NB4 (cell line): ENCODE measurements around the gene RETREG3.
"Not testable (repeated sequence)": the region's sequence is repeated elsewhere in the genome, so short reads cannot be mapped to it uniquely, and the experiment has no call there.

ENCODE experiments used
- DNase-seq: peaks from one replicate; pipeline ENCODE4 v3.0.0; 2010; ENCODE audit warnings: low read depth
- H3K4me3 ChIP-seq: one replicate; pipeline ENCODE4 v1.5.1; 2011; ENCODE audit warnings: mild to moderate bottlenecking, low read depth, low read length, moderate library complexity
- MYC ChIP-seq: IDR thresholded peaks from 2 replicates; pipeline ENCODE4 v1.6.1; 2011; ENCODE audit warnings: low read depth, low read length
- POLR2A ChIP-seq: IDR thresholded peaks from 2 replicates; pipeline ENCODE4 v1.6.1; 2011; ENCODE audit warnings: mild to moderate bottlenecking; ENCODE audit not compliant: insufficient read length; ENCODE audit errors: extremely low read depth
- TF ChIP-seq, protein P1 (sequence below): IDR thresholded peaks from 2 replicates; pipeline ENCODE4 v1.6.1; 2011; ENCODE audit warnings: low read depth, low read length
- TF ChIP-seq, protein P2 (sequence below): IDR thresholded peaks from one replicate; pipeline ENCODE4 v1.5.1; 2012; ENCODE audit warnings: low read depth, low read length

Gene RETREG3

DNA sequence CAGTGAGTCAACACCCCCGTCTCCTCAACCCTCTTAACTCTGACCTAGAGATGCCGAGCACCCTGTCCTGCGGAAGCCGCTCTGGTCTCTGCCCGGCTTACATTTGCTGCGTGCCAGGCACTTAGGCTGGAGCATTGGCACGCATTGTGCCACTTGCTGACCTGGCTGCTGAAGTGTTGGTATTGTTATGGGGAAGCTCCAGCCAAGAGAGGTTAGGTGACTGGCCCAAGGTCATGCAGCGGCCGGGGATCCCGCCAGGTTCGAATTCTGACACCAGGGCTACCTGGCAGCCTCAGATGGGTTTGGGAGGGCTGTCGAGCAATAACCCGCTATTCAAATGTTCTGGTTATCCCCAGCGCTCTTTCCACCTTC is 61.5 kb downstream of the RETREG3 start:
- TF ChIP-seq, protein P1, sequence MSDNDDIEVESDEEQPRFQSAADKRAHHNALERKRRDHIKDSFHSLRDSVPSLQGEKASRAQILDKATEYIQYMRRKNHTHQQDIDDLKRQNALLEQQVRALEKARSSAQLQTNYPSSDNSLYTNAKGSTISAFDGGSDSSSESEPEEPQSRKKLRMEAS: no peak
- TF ChIP-seq MYC (no peak), POLR2A (no peak)
- TF ChIP-seq, protein P2, sequence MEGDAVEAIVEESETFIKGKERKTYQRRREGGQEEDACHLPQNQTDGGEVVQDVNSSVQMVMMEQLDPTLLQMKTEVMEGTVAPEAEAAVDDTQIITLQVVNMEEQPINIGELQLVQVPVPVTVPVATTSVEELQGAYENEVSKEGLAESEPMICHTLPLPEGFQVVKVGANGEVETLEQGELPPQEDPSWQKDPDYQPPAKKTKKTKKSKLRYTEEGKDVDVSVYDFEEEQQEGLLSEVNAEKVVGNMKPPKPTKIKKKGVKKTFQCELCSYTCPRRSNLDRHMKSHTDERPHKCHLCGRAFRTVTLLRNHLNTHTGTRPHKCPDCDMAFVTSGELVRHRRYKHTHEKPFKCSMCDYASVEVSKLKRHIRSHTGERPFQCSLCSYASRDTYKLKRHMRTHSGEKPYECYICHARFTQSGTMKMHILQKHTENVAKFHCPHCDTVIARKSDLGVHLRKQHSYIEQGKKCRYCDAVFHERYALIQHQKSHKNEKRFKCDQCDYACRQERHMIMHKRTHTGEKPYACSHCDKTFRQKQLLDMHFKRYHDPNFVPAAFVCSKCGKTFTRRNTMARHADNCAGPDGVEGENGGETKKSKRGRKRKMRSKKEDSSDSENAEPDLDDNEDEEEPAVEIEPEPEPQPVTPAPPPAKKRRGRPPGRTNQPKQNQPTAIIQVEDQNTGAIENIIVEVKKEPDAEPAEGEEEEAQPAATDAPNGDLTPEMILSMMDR: no peak
- DNase-seq: no peak
- no peak overlapping the region for H3K4me3 ChIP-seq

DNA sequence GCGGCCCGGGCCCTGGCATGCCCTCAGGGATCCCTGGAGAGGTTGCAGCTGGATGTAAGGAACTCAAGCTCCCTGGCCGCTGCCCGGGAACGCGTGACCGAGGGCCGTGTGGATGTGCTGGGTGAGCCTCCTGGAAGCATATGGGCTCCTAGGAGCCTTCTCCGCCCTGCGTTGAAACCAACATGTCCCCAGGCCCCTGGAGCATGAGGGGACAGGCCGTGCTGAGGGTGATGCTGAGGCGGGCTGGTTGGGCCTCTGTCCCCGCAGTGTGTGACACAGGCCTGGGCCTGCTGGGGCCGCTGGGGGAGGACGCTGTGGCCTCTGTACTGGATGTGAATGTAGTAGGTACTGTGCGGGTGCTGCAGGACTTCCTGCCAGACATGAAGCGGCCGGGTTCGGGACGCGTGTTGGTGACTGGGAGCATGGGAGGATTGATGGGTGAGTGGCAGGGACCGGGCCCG is 62.1 kb downstream of the RETREG3 start:
- no peak for DNase-seq
- H3K4me3 ChIP-seq: no peak overlapping the region
- TF ChIP-seq MYC: no peak
- TF ChIP-seq, protein P1: no peak
- TF ChIP-seq, protein P2: no peak
- no peak for TF ChIP-seq POLR2A

DNA sequence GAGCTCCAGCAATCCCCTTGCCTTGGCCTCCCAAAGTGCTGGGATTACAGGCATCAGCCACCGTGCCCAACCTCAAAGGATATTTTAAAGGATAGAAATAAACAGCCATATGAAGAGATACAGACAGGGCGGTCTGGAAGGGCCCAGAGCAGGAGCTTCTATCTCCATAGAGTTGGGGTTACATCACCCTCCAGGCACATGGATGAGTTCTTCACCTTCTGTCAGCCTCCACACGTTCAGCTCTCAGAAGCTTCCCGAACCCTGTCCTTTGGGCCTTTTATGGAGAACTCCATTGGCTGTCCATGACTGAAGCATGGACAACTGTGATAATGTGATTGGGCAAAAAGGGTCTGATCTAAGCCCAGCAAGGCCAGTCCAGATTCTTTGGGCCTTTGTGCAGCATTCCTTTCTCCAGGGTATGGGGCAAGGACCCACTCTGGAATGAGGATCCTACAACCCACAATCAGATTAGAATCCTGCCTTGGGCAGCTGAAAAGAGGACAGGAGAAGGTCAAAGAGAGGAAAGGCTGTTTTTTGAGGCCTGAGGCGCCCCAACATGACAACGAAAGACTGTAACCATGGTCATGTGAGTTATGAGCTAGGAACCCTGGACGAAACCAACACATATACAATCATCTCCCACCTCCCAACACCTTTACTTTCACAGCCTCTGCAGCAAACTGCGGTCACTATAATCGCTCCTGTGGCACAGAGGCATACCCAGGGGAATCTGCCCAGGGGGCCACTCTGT is 63.2 kb downstream of the RETREG3 start:
- DNase-seq, H3K4me3 ChIP-seq: not testable (repeated sequence)

DNA sequence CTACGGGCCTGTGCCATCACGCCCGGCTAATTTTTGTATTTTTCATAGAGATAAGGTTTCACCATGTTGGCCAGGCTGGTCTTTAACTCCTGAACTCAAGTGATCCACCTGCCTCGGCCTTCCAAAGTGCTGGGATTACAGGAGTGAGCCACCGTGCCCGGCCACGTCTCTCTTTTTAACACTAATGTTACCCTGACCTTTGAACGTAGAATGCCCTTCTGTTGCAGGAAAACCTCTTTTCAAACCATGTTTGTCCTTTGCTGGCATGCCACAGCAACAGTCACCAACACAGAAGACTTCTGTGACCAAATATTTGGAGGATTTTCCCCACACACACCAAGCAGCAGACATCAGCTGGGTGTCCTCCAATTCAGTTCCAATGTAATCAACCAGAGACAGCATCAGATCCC is 64.3 kb downstream of the RETREG3 start:
- no peak overlapping the region for H3K4me3 ChIP-seq
- no peak for DNase-seq
- no peak for TF ChIP-seq POLR2A
- TF ChIP-seq MYC: no peak
- TF ChIP-seq, protein P2: no peak
- TF ChIP-seq, protein P1: no peak

DNA sequence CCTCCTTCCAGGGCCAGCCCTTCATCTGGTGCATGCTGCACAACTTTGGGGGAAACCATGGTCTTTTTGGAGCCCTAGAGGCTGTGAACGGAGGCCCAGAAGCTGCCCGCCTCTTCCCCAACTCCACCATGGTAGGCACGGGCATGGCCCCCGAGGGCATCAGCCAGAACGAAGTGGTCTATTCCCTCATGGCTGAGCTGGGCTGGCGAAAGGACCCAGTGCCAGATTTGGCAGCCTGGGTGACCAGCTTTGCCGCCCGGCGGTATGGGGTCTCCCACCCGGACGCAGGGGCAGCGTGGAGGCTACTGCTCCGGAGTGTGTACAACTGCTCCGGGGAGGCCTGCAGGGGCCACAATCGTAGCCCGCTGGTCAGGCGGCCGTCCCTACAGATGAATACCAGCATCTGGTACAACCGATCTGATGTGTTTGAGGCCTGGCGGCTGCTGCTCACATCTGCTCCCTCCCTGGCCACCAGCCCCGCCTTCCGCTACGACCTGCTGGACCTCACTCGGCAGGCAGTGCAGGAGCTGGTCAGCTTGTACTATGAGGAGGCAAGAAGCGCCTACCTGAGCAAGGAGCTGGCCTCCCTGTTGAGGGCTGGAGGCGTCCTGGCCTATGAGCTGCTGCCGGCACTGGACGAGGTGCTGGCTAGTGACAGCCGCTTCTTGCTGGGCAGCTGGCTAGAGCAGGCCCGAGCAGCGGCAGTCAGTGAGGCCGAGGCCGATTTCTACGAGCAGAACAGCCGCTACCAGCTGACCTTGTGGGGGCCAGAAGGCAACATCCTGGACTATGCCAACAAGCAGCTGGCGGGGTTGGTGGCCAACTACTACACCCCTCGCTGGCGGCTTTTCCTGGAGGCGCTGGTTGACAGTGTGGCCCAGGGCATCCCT is 65.7 kb downstream of the RETREG3 start:
- H3K4me3 ChIP-seq: no peak overlapping the region
- DNase-seq: no peak
- no peak for TF ChIP-seq POLR2A
- TF ChIP-seq, protein P2: no peak
- TF ChIP-seq, protein P1: no peak
- TF ChIP-seq MYC: no peak
